GM21526 (cell line): ENCODE measurements around the gene MAP1S.

ENCODE experiments used
- ATAC-seq: cut with Tn5 transposase; IDR thresholded peaks from one replicate; pipeline ENCODE4 v1.9.1; 2021; ENCODE audit warnings: moderate library complexity; ENCODE audit not compliant: unreplicated experiment, low FRiP score

The MAP1S gene

GRCh38 chr19:17718947-17719711, at the start of gene MAP1S:
TSS of gene MAP1S (plus strand) at chr19:17719480. CDS start at chr19:17719503, 23 bp downstream.
- ATAC-seq, result peak; percentile 58

GRCh38 chr19:17671906-17672305, 47.4 kb upstream of the MAP1S start:
- no peak for ATAC-seq

- ATAC-seq, result no peak
Measured at GRCh38 chr19:17673937-17674799, 45.1 kb upstream of the MAP1S start.

GRCh38 chr19:17676295-17676694, 43.0 kb upstream of the MAP1S start:
- ATAC-seq, result no peak

- ATAC-seq, result no peak
Measured at GRCh38 chr19:17677002-17677401, 42.3 kb upstream of the MAP1S start.

GRCh38 chr19:17678836-17679235, 40.4 kb upstream of the MAP1S start:
- ATAC-seq, result no peak

GRCh38 chr19:17679526-17680229, 39.6 kb upstream of the MAP1S start:
- ATAC-seq, result no peak

GRCh38 chr19:17680230-17680722, 39.0 kb upstream of the MAP1S start:
- ATAC-seq, result no peak

GRCh38 chr19:17681505-17682125, 37.7 kb upstream of the MAP1S start:
- ATAC-seq, result no peak

GRCh38 chr19:17682273-17682672, 37.0 kb upstream of the MAP1S start:
- ATAC-seq, result no peak

GRCh38 chr19:17683078-17683477, 36.2 kb upstream of the MAP1S start:
- ATAC-seq, result no peak

- ATAC-seq, result no peak
Measured at GRCh38 chr19:17684256-17684655, 35.0 kb upstream of the MAP1S start.

GRCh38 chr19:17685451-17686022, 33.7 kb upstream of the MAP1S start:
- no peak for ATAC-seq

- no peak for ATAC-seq
Measured at GRCh38 chr19:17686023-17686521, 33.2 kb upstream of the MAP1S start.

GRCh38 chr19:17686592-17687024, 32.7 kb upstream of the MAP1S start:
- no peak for ATAC-seq

GRCh38 chr19:17687141-17687856, 32.0 kb upstream of the MAP1S start:
- no peak for ATAC-seq

GRCh38 chr19:17687857-17688784, 31.2 kb upstream of the MAP1S start, which contains the start of gene UNC13A:
TSS of gene UNC13A (minus strand) at chr19:17688354. CDS start at chr19:17688199, 155 bp downstream.
- ATAC-seq, result no peak
